Natural killer cell (primary cell): ENCODE data around the gene ZSCAN12. TPM values are rescaled to one million over a fixed set of nuclear protein-coding genes. Genes with fewer than 3 reads are reported as not detected.

Source experiments
- ATAC-seq, 3 donors: fragments of 150-1000 bp in 2 of 3; fragments of 200-7000 bp in 1 of 3; cut with Tn5 transposase; 1 replicate in 1 of 3; 2 replicates in 2 of 3; pipeline ENCODE4 v1.10.0; 2021; ENCODE audit warnings: mild to moderate bottlenecking in 2 of 3, moderate library complexity in 2 of 3
- DNase-seq, 2 donors: peaks; one replicate each; pipeline versions ENCODE4 v3.0.0 to v3.0.0-alpha.2; 2013 to 2021; ENCODE audit warnings: mixed read lengths in 1 of 2
- H3K27ac ChIP-seq: one replicate; pipeline ENCODE4 v1.5.1; 2013; ENCODE audit warnings: mild to moderate bottlenecking, low read length
- H3K27me3 ChIP-seq: one replicate; pipeline ENCODE4 v1.6.1; 2013; ENCODE audit warnings: low read length; ENCODE audit not compliant: control insufficient read depth, insufficient read depth
- H3K36me3 ChIP-seq: one replicate; pipeline ENCODE4 v1.6.1; 2013; ENCODE audit warnings: low read length; ENCODE audit not compliant: control insufficient read depth, insufficient read depth
- H3K4me1 ChIP-seq: one replicate; pipeline ENCODE4 v1.6.1; 2013; ENCODE audit warnings: low read length; ENCODE audit not compliant: control insufficient read depth, insufficient read depth
- H3K4me3 ChIP-seq: one replicate; pipeline ENCODE4 v1.5.1; 2013; ENCODE audit warnings: low read length
- H3K9me3 ChIP-seq: one replicate; pipeline ENCODE4 v1.6.1; 2013; ENCODE audit warnings: low read length; ENCODE audit not compliant: control insufficient read depth, insufficient read depth
- H3K27ac Mint-ChIP-seq, 2 donors: one replicate each; pipeline ENCODE4 v1.8.0; 2022; ENCODE audit warnings: mild to moderate bottlenecking in 2 of 2, mixed read lengths in 2 of 2, moderate library complexity in 1 of 2
- H3K27me3 Mint-ChIP-seq, 2 donors: one replicate each; pipeline ENCODE4 v1.8.0; 2022; ENCODE audit warnings: low read depth in 2 of 2, mixed read lengths in 2 of 2
- H3K36me3 Mint-ChIP-seq: one replicate; pipeline ENCODE4 v1.8.0; 2022; ENCODE audit warnings: mixed read lengths
- H3K4me1 Mint-ChIP-seq, 2 donors: one replicate each; pipeline ENCODE4 v1.8.0; 2022; ENCODE audit warnings: mixed read lengths in 2 of 2
- H3K4me3 Mint-ChIP-seq: one replicate; pipeline ENCODE4 v1.8.0; 2022; ENCODE audit warnings: mild to moderate bottlenecking, moderate library complexity, mixed read lengths
- H3K9me3 Mint-ChIP-seq, 2 donors: one replicate each; pipeline ENCODE4 v1.8.0; 2022; ENCODE audit warnings: mixed read lengths in 2 of 2
- WGBS: methylation state at CpG from one replicate; pipeline ENCODE4 v1.1.7; 2013; ENCODE audit warnings: missing lambda C conversion rate; ENCODE audit not compliant: insufficient coverage; 5-methylcytosine and 5-hydroxymethylcytosine counted together
- intact Hi-C: fragments of 100-400 bp; cut with micrococcal nuclease; formaldehyde crosslinking; loops from one replicate; pipeline ENCODE4 v1.14.2; 2022
- total RNA-seq, 4 donors: library from RNA; stranded (reverse); fragments of 120-200 nt in 1 of 4; gene quantifications; one replicate each; pipeline versions ENCODE4 v1.2.3 to v1.2.4, GENCODE V29; 2013 to 2022
- TF ChIP-seq, protein P1 (sequence below): fragments of 200-600 bp; IDR thresholded peaks from one replicate; pipeline ENCODE4 v1.8.0; 2022; ENCODE audit warnings: antibody characterized with exemption

ZSCAN12 gene
- total RNA-seq, 3 donors from 2014 or later (not counting 1 experiment from before 2014, with no cell fraction given): 3.5 to 4.9 (median 3.9) TPM

GRCh38 chr6:28400122-28400451 is 540 bp upstream of the ZSCAN12 start:
- TF ChIP-seq, protein P1, sequence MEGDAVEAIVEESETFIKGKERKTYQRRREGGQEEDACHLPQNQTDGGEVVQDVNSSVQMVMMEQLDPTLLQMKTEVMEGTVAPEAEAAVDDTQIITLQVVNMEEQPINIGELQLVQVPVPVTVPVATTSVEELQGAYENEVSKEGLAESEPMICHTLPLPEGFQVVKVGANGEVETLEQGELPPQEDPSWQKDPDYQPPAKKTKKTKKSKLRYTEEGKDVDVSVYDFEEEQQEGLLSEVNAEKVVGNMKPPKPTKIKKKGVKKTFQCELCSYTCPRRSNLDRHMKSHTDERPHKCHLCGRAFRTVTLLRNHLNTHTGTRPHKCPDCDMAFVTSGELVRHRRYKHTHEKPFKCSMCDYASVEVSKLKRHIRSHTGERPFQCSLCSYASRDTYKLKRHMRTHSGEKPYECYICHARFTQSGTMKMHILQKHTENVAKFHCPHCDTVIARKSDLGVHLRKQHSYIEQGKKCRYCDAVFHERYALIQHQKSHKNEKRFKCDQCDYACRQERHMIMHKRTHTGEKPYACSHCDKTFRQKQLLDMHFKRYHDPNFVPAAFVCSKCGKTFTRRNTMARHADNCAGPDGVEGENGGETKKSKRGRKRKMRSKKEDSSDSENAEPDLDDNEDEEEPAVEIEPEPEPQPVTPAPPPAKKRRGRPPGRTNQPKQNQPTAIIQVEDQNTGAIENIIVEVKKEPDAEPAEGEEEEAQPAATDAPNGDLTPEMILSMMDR: no peak
- peak overlapping the region; percentile 92 for H3K4me3 ChIP-seq
- ATAC-seq (no peak), DNase-seq (no peak)
- peaks cover 16% of the 10 kb centered on the region for H3K4me1 ChIP-seq
- intact Hi-C loops: no loop called here
- H3K27me3 ChIP-seq: peaks cover 3% of the 10 kb centered on the region
- peak overlapping the region; percentile 73 for H3K27ac ChIP-seq
- H3K36me3 ChIP-seq: peaks cover 23% of the 10 kb centered on the region
- peaks cover 41 to 43% of the 10 kb centered on the region in 2 donors for H3K4me1 Mint-ChIP-seq
- no CpG with 5 or more reads among the region's 8 CpGs for WGBS
- peaks cover 20 to 44% of the 10 kb centered on the region in 2 donors for H3K27me3 Mint-ChIP-seq
- peak overlapping the region; percentile 93 for H3K4me3 Mint-ChIP-seq
- no peaks in the 10 kb centered on the region for H3K9me3 ChIP-seq
- peaks cover 0 to 3% of the 10 kb centered on the region in 2 donors for H3K9me3 Mint-ChIP-seq
- H3K27ac Mint-ChIP-seq: peak overlapping the region; percentile 80 to 89
- H3K36me3 Mint-ChIP-seq: peaks cover 16% of the 10 kb centered on the region

GRCh38 chr6:28395918-28396317 is 3.6 kb downstream of the ZSCAN12 start:
- intact Hi-C loops: loop anchor here (5.0 kb wide), 2 partner anchors 49 to 254 kb away; partner anchors contain the start of genes ZKSCAN3 and ZKSCAN8
- Mint-ChIP-seq H3K9me3 (peaks cover 0 to 3% of the 10 kb centered on the region in 2 donors), H3K27me3 (peaks cover under 1 to 9% of the 10 kb centered on the region in 2 donors), H3K27ac (no peak overlapping the region), H3K4me1 (peaks cover 56 to 61% of the 10 kb centered on the region in 2 donors), H3K4me3 (no peak overlapping the region), H3K36me3 (peaks cover 25% of the 10 kb centered on the region)
- H3K36me3 ChIP-seq: peaks cover 40% of the 10 kb centered on the region
- ATAC-seq: no peak
- H3K4me1 ChIP-seq: peaks cover 16% of the 10 kb centered on the region
- DNase-seq: no peak
- H3K9me3 ChIP-seq: no peaks in the 10 kb centered on the region
- H3K27ac ChIP-seq: no peak overlapping the region
- H3K27me3 ChIP-seq: peaks cover 3% of the 10 kb centered on the region
- 96% methylated on average over 2 of the region's 4 CpGs for WGBS
- TF ChIP-seq, protein P1: no peak
- no peak overlapping the region for H3K4me3 ChIP-seq

GRCh38 chr6:28393912-28394662 is 5.5 kb downstream of the ZSCAN12 start:
- Mint-ChIP-seq H3K4me1 (peaks cover 48 to 52% of the 10 kb centered on the region in 2 donors), H3K4me3 (no peak overlapping the region), H3K27ac (no peak overlapping the region), H3K27me3 (no peaks in the 10 kb centered on the region), H3K9me3 (no peaks in the 10 kb centered on the region), H3K36me3 (peaks cover 37% of the 10 kb centered on the region)
- TF ChIP-seq, protein P1: no peak
- Histone ChIP-seq H3K4me3 (no peak overlapping the region), H3K27ac (no peak overlapping the region), H3K27me3 (no peaks in the 10 kb centered on the region), H3K36me3 (peaks cover 58% of the 10 kb centered on the region), H3K4me1 (peaks cover 8% of the 10 kb centered on the region), H3K9me3 (no peaks in the 10 kb centered on the region)
- DNase-seq (peak in 1 of 2 donors; percentile 24), ATAC-seq (no peak)
- 79% methylated on average over 5 of the region's 5 CpGs for WGBS
- intact Hi-C loops: no loop called here
